ENCODE results near the gene RTL10.

- TF ChIP-seq, protein P1, sequence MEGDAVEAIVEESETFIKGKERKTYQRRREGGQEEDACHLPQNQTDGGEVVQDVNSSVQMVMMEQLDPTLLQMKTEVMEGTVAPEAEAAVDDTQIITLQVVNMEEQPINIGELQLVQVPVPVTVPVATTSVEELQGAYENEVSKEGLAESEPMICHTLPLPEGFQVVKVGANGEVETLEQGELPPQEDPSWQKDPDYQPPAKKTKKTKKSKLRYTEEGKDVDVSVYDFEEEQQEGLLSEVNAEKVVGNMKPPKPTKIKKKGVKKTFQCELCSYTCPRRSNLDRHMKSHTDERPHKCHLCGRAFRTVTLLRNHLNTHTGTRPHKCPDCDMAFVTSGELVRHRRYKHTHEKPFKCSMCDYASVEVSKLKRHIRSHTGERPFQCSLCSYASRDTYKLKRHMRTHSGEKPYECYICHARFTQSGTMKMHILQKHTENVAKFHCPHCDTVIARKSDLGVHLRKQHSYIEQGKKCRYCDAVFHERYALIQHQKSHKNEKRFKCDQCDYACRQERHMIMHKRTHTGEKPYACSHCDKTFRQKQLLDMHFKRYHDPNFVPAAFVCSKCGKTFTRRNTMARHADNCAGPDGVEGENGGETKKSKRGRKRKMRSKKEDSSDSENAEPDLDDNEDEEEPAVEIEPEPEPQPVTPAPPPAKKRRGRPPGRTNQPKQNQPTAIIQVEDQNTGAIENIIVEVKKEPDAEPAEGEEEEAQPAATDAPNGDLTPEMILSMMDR (IDR thresholded peaks at IDR 0.05) = no peak
- TF ChIP-seq, protein P2, sequence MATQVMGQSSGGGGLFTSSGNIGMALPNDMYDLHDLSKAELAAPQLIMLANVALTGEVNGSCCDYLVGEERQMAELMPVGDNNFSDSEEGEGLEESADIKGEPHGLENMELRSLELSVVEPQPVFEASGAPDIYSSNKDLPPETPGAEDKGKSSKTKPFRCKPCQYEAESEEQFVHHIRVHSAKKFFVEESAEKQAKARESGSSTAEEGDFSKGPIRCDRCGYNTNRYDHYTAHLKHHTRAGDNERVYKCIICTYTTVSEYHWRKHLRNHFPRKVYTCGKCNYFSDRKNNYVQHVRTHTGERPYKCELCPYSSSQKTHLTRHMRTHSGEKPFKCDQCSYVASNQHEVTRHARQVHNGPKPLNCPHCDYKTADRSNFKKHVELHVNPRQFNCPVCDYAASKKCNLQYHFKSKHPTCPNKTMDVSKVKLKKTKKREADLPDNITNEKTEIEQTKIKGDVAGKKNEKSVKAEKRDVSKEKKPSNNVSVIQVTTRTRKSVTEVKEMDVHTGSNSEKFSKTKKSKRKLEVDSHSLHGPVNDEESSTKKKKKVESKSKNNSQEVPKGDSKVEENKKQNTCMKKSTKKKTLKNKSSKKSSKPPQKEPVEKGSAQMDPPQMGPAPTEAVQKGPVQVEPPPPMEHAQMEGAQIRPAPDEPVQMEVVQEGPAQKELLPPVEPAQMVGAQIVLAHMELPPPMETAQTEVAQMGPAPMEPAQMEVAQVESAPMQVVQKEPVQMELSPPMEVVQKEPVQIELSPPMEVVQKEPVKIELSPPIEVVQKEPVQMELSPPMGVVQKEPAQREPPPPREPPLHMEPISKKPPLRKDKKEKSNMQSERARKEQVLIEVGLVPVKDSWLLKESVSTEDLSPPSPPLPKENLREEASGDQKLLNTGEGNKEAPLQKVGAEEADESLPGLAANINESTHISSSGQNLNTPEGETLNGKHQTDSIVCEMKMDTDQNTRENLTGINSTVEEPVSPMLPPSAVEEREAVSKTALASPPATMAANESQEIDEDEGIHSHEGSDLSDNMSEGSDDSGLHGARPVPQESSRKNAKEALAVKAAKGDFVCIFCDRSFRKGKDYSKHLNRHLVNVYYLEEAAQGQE (IDR thresholded peaks at IDR 0.05; ENCODE audit: insufficient read depth in 1 of 2, low read depth in 2 of 2, low read length in 1 of 2) = no peak
Observed at GRCh38 chr22:19900707-19901436, 46.2 kb upstream of the RTL10 start.
